Stimulated activated CD8-positive, alpha-beta memory T cell treated with anti-CD3 and anti-CD28 coated beads, Interleukin-12 subunit alpha, Interleukin-12 subunit beta, amount 100 ng/mL, for 4 hours (primary cell): ENCODE measurements around the gene TMEM208.

Source experiments
- DNase-seq: peaks from one replicate; pipeline ENCODE4 v3.0.0-alpha.2; 2020; ENCODE audit warnings: low read depth

The TMEM208 gene

DNA sequence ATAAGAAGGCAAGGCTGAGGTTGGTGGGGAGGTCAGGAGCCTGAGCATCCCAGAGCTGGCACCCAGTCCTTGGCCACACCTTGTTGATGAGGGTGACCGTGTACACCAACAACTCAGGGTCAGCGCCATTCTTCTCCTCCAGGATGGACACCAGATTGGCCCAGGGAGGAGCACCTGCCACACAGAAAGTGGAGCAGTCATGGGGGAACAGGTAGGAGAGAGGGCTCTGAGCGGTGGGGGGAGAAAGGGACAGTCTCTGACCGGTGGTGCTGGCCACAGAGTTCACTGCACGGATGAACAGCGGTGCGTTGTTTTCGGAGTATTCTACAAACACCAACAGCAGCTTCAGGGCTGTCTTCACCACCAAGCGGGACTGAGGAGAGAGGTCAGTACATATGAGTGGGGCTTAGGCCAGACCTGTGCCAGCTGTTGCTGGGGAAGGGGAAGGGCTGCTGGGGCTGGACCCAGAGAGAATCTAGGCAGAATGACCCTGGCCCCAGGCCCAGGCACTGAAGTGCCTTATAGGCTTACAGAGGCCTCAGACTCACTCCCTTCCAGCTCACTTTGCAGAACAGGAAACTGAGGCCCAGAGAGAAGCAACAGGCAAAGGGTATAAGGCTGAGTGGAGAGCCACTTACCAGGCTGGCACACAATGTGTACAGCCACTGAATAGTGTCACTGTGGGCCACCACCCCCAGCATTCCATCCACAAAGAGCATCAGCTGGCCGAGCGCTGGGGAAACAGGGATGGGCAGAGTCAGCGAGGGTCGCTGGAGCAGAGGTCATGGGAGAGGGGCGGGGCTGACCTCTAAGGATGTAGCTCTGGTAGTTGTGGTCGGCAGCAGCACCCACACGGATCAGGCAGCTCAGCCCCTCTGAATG, 10.7 kb downstream of the TMEM208 start:
- DNase-seq = no peak

GRCh38 chr16:67238278-67238575, 11.3 kb downstream of the TMEM208 start:
- DNase-seq = no peak

DNA sequence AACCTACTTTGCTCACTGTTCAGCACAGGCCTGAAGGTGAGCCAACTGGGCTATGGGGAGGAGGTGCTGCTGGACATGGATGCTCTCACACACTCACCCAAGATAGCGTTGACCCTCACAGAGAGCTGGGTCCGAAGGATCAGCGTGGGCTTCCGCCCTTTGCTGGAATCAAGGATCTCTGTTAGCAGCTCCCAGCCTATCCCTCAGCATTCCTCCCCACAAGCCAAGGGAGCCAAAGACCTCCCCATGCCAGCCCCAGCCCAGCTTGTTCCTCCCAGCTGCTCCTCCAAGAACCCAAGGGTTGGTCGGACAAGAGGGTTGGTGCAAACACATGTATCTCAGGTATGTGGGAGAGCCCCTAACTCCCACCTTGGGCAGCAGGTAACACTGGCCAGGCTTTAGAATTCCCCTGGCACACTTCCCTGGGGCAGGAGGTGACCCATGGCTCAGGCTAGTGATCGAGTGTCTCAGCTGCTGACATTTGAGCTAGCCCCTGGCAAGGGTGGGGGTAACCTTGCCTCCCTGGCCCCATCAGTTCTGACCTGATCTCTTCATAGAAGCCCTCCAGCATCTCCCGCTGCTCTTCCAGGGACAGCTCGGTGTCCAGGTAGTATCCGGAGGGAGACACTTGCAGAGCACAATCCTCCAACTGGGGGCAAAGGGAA, 12.0 kb downstream of the TMEM208 start:
- DNase-seq = no peak

GRCh38 chr16:67240506-67240905, 13.6 kb downstream of the TMEM208 start:
- no peak for DNase-seq

- DNase-seq = no peak
Measured at GRCh38 chr16:67241008-67241900, 14.3 kb downstream of the TMEM208 start.

DNA sequence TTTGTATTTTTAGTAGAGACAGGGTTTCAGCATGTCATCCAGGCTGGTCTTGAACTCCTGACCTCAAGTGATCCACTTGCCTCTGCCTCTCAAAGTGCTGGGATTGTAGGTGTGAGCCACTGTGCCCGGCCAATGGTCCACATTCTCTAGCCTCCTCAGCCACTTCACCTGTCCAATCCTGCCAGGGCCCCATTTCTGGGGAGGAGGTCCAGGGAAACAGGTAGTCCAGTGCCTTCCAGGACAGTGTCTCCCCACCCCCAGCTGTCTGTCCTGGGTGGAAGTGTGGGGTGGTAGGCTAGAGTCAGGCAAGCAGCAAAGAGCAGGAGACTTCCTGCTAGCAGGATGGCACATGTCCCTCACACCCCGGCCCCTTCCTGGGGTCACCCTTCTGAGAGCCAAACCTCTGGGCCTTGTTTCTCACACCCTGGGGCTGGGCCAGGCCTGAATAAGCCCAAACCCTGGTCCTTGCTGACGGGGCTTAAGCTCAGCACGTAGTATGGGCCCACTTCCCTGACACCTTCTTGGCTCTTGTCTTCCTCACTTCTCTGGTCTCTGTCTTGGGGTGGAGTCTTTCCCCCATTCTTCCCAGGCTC, 15.3 kb downstream of the TMEM208 start:
- DNase-seq = no peak

DNA sequence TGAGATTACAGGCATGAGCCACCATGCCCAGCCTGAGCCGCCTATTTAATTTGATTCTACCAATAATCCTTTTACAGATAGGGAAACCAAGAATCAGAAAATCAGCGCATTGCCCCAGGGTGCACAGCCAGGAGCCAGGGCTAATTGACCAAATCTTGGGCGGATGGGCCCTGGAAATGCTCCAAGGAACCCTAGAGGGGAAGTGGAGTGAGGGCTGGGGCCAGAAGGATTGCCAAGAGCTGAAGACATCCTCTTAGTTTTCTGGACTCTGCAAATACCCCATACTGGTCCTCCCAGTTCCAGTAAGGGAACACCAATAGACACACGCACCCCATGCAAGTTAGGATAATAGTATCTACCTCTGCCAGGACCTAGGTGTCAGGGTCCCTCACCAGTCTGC, 16.6 kb downstream of the TMEM208 start:
- DNase-seq = no peak

- peak; percentile 62 for DNase-seq
Measured at GRCh38 chr16:67244387-67245185, 17.7 kb downstream of the TMEM208 start.

- no peak for DNase-seq
Measured at GRCh38 chr16:67245186-67245585, 18.3 kb downstream of the TMEM208 start.

DNA sequence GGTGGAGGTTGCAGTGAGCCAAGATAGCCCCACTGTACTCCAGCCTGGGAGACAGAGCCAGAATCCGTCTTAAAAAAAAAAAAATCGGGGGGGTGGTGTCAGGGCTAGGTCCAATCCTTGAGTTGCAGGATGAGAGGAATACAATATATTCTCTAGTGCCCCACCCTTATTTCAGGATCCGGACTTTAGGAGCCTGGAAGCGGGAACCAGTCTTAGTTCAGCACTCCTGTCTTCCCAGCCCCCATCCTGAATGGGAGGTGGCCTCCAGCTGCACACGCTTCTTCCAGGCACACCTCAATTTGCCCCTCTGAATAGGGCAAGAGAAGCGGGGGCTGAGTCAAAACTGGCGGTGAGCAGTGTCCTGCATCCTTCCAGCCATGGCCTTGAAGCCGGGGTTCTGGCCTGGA, 18.7 kb downstream of the TMEM208 start:
- no peak for DNase-seq

DNA sequence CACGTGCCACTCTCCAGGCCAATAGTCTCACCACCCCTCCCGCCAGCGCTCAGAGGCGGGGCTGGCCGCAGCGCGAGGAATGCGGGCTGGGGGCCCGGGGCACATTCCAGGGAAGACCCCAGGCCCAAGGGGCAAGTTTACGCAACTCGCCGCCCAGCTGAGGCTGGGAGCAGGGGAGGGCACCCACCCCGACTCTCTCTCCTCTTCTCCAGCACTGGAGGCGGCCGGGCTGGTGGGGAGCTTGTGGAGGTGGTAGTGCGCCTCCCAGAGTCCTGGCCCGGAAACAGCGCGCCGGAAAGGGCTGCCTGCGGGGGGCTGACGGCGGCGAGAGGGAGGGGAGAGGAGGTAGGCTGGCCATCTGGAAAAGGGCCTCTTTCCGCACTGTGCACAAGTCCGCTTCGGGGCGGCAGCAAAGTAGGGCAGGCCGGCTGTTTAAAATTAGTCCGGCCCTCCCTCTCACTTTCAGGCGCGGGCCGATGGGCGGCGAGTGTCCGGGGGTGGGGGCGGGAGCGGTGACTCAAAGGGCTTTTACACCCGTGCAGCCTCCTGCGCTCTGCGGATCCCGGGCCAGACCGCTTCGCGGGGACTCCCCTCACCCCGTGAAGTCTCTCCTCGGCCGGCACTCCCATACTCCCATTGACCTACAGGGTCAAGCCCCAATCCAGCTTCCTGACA, 19.3 kb downstream of the TMEM208 start:
- peak; percentile 35 for DNase-seq

GRCh38 chr16:67246756-67247191, 19.8 kb downstream of the TMEM208 start:
- no peak for DNase-seq

DNA sequence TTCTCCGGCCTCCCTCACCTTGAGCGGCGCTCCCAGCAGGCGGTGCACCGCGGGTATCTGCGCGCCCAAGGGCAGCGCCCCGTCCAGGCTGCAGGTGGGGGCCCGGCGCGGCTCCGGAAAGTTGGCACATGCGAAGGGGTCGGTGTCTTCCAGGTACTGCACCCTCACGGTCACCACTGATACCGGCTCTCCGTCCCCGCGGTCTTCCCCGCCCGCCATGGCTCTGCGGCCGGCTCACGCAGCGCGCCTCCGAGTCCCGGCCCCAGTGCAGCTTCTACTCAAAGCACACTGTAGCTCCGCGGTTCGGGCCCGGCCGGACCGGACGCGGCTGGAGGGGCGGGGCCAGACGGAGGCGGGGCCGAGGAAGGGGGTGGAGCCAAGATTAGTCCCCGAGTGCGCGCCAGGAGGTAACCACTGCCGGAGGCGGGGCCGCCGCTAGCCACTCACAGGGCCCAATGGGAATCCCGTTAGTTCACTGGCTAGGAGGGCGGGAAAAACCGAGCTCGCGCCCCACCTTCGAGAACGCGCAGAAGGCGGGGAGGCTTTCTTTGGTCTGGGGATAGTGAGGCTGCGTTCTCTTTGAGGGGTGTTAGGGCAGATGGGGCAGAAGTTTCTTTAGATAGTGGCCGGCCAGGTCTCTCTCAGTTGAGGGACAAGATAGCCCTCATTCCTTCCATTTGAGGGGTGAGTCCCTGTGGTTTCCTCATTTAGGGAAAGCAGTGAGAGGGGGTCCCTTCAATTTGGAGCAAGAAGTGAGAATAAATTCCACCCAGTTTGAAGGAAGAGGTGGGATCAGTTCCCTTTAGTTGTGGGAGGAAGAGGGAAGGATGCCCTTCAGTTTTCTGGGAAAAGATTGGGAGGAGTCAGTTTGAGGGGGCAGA, 20.5 kb downstream of the TMEM208 start, which contains the start of gene FHOD1:
FHOD1 (minus strand) TSS at position 290 of the 881 bp plus-strand sequence; CDS start at position 219, 71 bp downstream.
- peak; percentile 92 for DNase-seq

DNA sequence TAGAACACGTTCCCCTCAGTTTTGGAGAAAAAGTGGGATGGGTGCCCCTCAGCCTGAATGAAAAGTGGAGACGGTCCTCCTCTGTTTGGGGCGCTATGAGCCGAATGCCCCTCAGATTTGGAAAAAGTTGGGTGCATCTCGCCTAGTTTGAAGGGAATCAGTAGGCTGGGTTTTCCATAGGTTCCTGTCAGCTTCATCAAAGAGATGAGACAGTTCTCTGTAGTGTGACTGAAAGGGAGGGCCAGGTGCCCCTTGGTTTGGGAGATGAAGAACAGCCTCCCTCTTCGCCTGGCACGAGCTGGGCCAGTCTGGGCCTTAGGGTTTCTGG, 21.1 kb downstream of the TMEM208 start:
- no peak for DNase-seq

DNA sequence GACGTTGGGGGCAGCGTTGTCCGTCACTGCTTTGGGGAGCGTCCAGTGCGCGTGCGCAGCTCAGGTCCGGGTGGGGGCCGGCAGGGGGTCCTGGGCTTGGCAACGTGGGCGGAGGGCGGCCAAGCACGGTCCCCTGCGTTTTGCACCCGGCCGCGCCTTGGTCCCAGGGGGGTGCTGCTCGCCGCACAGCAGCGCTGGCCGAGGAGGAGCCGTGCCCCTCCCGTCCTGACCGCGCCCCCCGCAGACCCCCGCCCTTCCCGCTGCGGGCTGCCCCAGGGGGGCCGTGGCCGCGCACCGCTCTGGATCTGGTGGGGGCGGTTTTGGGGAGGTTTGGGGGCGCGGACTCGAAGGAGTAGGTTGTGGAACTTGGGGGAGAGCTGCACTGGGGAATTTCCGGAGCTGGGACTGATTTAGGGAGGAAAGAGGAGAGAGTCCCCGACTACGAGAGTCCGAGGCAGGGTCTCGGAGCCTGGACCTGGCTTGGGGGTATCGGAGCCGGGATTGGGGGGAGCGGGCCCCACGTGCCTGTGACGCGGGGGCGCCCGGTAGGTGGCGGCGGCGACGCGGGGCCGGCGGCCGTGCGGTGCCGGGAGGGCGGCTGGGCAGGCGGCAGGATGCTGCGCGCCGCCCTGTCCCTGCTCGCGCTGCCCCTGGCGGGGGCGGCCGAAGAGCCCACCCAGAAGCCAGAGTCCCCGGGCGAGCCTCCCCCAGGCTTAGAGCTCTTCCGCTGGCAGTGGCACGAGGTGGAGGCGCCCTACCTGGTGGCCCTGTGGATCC, 21.7 kb downstream of the TMEM208 start, which contains the start of gene SLC9A5:
SLC9A5 (plus strand) TSS at position 579 of the 777 bp plus-strand sequence; CDS start at position 615, 36 bp downstream.
- no peak for DNase-seq

DNA sequence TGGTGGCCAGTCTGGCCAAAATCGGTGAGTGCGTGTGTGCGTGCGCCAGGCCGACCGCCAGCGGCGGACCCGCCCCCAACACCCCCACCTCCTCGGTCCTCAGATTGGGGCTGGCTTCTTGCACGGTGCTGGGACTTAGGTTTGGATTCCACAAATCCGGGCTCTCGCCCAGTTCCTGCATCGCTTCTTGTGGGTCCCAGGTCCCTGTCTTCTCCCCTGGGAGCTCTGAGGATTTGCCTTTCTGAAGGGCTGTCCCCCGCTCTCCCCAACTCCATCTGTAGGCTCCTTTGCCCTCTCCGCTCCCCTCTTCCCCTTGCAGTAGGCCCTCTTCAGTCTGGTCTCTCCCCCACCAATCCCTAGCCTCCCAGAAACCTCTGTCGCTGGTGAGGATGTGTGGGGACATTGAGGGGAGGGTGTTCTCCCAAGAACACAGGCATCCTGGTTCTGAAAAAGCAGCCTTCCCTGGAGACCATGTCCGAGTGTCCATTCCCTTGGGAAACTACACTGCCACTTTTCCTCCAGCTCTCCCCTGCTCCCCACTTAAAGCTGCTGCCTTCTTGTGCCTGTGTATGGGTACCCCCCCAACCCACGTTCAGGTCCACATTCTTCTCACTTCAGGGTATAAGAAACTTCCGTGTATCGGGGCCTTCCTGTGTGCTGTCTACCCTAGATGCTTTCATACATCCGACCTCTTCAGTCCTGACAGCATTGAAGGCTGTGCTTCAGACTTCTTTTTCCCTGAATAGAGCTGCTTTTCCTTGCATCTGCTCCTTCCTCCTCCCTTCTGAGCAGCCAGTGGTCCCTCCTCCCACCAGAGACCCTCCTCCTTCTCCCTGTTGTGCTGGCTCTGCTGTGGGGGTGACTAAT, 22.5 kb downstream of the TMEM208 start:
- no peak for DNase-seq

DNA sequence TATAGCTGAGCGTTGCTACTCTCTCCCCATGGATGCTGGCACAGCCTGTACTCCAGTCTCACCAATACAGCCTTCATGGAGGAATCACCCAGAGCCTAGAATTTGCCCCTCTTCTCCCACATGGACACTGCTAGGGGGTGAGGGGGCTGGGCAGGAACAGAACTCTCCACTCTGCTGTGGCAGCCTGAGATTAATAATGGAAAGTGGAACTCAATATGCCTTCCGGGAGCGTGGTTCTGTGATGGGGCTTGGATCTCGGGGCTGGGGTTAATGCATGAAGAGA, 23.1 kb downstream of the TMEM208 start:
- no peak for DNase-seq
